WTC11 (cell line): Measurements from ENCODE around the gene BEGAIN.

Source experiments
- ATF6 ChIP-seq: sonication (generic); formaldehyde crosslinking; IDR thresholded peaks from 2 replicates; pipeline ENCODE4 v1.8.1; 2023; ENCODE audit warnings: mild to moderate bottlenecking, missing genetic modification reagents
- CTCF ChIP-seq: fragments of 200-600 bp; IDR thresholded peaks from 2 replicates; pipeline ENCODE4 v1.8.0; 2022; ENCODE audit warnings: antibody characterized with exemption
- SMAD4 ChIP-seq: sonication (generic); formaldehyde crosslinking; IDR thresholded peaks from 2 replicates; pipeline ENCODE4 v1.8.0; 2022; ENCODE audit warnings: mild to moderate bottlenecking, missing genetic modification reagents

GRCh38 chr14:100577321-100577985 lies 9.8 kb downstream of the BEGAIN start:
- TF ChIP-seq CTCF, result no peak
- TF ChIP-seq SMAD4, result no peak
- TF ChIP-seq ATF6, result no peak
